Measurements from ENCODE around the gene DPYSL3.

GRCh38 chr5:147458581-147458980 is 51.3 kb downstream of the DPYSL3 start:
- TF ChIP-seq CTCF (IDR thresholded peaks at IDR 0.05; ENCODE audit: low read depth, low read length): no peak
- TF ChIP-seq MYC (IDR thresholded peaks at IDR 0.05; ENCODE audit: low read depth, low read length): no peak
- no peak for TF ChIP-seq POLR2A (IDR thresholded peaks at IDR 0.05; ENCODE audit: extremely low read depth, insufficient read length)
- TF ChIP-seq MAX (IDR thresholded peaks at IDR 0.05; ENCODE audit: low read depth, low read length): no peak

Data from NB4 (cell line).